ENCODE measurements around the gene KNOP1.
A peak's percentile ranks its signal among the peaks of the same experiment; 100 is the strongest.

Gene KNOP1, protein sequence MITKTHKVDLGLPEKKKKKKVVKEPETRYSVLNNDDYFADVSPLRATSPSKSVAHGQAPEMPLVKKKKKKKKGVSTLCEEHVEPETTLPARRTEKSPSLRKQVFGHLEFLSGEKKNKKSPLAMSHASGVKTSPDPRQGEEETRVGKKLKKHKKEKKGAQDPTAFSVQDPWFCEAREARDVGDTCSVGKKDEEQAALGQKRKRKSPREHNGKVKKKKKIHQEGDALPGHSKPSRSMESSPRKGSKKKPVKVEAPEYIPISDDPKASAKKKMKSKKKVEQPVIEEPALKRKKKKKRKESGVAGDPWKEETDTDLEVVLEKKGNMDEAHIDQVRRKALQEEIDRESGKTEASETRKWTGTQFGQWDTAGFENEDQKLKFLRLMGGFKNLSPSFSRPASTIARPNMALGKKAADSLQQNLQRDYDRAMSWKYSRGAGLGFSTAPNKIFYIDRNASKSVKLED

DNA sequence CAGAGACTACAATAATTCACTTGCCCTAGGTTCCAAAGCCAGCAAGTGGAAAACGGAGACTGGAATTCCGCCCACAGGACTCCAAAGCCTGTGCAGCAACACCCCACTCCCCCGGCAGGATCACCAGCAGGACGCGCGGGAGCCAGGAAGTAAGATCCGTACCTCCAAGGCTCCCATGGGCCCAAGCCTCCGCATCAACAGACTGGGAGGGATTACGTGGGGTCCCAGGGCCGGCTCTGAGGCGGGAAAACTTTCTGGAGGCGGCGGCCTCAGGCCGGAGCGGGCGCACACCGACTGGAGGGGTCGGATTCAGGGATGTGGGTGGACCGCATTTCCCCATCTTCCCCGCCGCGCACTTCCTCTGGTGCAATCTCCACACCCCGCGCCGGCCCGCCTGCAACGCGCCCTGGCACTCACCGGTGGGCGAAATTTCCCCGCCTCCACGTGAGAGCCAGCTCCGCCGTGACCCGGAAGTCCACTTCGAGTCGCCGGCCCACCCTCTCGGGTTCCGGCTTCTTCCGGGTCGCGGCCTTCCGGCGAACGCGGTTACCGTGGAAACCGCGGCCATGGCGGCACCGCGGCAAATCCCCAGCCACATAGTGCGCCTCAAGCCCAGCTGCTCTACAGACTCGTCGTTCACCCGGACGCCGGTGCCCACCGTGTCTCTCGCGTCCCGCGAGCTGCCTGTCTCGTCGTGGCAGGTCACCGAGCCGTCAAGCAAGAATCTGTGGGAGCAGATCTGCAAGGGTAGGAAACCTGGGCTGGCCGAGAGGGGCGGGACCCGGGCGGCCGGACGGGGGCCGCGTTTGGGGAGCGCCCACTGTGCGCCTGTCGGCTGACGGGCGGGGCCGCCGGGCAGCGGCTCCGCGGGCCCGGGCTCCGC lies at the start of gene KNOP1, which contains the start of gene IQCK:
Gene KNOP1, minus strand, starts transcription at position 487 of the 883 bp plus-strand sequence. CDS start 3,192 bp downstream, outside the sequence.
Gene IQCK, plus strand, starts transcription at position 531 of the 883 bp plus-strand sequence. Its CDS starts 36 bp downstream, at position 567.
- DNase-seq (ENCODE audit: low spot score), result peak; percentile 94

DNA sequence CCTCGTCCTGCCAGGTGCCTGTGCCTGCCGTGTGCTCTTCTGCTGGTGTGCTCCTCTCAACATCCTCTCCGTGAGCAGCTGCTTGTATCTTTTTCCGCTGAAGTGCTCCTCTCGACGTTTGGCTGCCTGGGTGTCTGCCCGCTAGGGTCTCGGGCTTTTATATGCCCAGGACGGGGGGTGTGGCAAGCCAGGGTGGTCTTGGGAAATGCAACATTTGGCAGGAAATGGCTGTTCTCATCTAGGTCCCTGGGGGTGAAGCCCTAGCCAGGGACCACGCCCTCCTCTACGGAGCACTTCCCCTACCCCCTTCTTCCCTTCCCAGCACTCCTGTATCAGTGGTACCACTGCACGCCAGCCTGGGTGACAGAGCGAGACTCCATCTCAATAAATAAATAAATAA lies 49.5 kb upstream of the KNOP1 start:
- DNase-seq (ENCODE audit: low spot score), result no peak

DNA sequence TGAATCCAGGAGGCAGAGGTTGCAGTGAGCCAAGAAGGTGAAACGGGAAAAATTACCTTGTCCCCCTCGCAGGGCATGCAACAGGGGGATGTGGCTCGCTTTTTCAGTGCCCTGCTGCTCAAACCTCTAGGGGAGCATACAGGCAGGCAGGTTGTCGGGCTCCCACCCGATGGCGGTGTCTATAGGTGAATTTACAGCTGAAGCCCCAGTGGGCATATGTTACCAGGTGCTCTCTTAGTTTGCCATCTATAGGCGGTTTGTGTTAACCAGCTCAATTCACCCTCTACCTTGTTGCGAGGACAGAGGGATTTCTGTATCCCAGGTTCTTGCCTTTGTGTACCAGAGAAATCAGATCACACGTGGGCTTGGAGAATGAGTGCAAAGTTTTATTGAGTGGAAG lies 49.0 kb upstream of the KNOP1 start:
- DNase-seq (ENCODE audit: low spot score), result no peak

DNA sequence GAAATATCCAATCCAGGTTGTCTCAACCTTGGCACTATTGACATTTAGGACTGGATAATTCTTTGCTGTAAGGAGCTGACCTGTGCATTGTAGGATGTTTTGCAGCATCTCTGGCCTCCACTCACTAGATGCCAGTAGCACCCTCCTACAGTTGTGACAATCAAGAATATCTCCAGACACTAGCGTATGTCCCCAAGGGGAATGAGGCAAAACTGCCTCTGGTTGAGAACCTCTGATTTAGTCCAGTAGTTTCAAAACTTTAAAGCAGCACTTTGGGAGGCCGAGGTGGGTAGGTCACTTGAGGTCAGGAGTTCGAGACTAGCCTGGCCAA lies 48.5 kb upstream of the KNOP1 start:
- no peak for DNase-seq (ENCODE audit: low spot score)

DNA sequence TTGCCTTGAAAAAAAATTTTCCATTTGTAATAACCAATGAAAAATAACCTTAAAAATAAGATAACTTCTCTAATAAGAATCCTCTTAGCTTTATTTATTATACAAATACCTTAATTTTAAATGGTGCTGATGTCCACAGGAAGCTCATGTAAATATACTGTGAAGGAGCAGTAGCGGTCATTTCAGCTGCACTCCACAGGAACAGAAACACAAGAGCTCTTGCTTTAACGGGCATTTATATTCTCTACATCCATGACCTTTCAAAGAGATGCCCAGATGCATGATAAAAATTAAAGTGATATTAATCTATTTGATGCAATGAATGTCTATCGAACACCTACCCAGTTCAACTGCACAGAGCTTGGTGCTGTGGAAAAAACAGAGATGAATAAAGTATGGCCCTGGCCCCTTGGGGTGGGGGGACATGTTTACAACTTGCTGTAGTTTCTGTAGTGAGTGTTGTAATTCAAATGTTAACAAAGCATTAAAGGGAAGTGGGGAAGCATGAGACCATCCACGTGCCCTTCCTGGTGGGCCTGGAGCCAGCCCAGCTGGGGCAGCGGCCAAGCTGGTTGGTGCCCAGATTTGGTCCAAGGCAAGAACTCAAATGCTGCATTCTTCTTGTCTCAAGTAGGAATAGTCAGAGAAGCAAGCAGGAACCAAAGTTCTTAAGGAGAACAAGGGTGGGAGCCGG lies 48.0 kb upstream of the KNOP1 start:
- no peak for DNase-seq (ENCODE audit: low spot score)

DNA sequence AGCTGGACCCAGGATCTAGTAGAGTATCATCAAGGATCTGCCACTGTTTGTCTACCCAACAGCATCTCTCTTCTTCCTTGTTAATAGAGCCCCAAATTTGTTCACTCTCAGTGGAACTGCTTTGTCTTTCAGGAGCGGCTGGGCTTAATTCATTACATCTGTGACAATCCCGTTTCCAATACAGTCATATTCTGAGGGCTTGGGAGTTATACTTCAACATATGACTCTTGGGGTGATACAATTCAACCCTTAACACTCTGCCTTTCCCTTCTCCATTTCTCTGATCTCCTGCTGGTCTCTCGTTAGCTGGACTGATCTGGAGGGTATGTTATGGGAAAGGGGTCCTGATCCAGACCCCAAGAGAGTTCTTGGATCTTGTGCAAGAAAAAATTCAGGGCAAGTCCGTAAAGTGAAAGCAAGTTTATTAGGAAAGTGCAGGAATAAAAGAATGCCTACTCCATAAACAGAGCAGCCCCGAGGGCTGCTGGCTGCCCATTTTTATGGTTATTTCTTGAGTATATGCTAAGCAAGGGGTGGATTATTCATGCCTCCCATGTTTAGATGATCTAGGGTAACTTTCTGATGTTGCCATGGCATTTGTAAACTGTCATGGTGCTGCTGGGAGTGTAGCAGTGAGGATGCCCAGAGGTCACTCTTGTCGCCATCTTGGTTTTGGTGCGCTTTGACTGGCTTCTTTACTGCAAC lies 42.5 kb upstream of the KNOP1 start:
- no peak for DNase-seq (ENCODE audit: low spot score)

DNA sequence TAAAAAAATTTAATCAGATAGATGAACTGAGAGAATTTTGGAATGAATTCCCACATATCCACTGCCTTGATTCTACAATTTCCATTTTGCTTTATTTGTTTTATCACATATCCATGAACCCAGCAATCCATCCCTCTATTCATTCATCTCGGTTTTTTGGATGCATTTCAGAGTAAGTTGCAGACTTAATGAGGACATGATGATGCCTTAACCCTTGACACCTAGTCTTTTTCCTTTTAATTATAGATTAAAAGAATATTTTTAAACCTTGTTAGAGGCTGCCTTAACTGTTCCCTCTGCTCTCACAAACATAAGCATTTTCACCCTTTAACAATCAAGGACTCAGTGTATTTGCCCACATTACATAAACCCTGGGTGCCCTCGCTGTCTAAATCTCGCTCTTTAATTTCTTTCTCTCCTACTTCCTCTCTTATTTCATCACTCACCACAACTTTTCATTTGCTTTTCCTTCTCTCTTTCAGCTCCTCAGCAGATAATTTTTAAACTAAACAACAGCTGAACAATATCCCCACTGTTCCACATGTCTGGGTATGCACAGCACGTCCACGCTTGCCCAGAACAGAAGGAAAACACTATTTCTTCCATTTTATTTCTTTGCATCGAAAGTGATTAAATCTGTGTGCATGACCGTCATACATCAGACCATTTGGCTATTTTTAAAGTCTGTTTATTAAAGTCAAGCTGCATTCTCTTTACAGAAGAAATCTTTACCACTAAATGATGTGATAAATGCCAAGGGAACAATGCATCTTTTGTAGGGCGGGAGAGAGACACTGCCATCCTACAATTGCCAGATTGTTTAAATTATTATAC lies 40.0 kb upstream of the KNOP1 start:
- no peak for DNase-seq (ENCODE audit: low spot score)

DNA sequence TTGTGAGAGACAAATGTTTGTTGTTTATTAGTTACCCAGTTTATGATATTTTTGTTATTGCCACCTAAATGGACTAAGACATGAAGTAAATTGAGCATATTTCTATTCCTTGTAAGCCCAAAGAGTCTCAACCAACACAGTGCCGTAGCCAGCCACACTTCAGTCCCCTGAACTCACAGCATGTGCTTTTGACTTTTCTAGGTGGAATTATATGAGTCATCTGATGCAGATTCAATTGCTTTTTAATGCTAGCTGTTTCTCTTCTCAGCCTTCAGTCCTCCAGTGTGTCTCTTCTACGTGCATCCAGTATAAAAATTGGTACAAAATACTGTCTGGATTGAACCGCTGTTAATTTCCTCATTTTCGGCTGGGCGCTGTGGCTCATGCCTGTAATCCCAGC lies 39.0 kb upstream of the KNOP1 start:
- no peak for DNase-seq (ENCODE audit: low spot score)

DNA sequence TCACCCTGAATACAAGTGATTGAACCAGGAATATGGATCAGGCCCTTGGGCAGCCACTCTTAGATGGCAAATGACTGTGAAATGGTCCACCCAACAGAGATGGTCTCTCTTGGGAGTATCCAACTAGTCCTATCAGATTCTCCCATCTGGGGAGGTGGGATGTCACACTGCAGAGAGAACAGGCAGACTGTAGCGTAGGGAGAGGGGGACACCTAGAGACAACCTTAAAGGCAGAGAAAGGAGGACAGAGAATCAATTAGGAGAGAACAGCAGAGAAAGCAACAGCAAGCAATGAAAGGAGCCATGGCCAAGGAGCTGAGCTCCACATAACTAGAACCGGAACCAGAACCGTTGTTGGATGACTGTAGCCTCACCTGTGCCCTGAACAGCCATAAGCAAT lies 37.2 kb upstream of the KNOP1 start:
- no peak for DNase-seq (ENCODE audit: low spot score)

DNA sequence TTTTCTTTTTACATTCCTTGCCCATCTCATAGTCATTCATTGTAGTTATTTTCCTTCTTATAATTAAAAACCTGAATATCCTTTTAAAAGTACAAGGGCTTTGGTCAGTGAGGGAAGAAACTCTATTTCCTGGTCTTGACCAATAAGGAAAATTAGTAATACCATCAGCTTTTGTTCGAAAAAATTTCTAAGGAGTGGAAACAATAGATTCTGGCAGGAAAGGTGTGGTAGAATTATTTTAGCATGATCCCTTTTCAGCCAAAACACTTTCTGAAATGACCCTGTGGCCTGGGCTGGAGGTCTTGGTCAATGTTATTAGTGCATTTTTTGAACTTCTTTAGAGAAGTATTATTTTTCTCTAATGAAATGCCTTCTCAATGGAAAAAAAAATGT lies 36.6 kb upstream of the KNOP1 start:
- no peak for DNase-seq (ENCODE audit: low spot score)

DNA sequence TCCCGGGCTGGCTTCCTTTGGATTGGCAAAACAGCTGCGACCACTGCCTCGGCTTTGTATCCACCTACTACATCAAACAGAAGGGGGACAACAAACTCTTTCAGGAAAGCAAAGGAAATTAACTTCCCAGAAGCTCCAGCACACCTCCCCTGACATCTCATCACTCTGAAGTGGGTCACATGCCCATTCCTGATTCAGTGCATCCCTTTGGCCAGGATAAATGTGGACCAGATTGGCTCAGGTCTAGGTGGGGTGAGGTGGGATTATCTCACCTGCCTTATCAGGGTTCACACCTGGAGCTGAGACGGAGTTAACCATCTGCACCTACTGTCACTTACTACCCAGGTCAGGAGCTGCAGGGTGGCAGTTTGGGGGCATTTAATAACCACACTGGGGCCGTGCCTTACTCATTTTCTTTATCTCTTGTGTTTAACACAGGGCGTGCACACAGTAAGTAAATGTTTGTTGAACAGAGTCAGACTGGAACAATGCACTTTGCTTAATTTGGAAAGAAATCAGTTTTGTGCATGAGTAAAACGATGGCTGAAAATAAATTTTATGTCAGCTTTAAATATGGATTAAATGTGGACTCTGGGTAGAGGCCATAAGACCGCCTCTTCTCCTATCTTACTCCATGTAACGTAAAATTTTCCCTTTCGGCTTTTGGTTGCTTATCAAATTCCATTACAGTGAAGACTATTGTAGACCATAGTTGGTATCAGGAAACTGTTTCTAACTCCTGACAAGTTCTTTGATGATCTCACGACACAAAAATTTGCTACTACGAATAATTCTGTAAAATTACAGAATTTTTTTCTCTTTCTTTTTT lies 36.0 kb upstream of the KNOP1 start:
- DNase-seq (ENCODE audit: low spot score), result no peak

DNA sequence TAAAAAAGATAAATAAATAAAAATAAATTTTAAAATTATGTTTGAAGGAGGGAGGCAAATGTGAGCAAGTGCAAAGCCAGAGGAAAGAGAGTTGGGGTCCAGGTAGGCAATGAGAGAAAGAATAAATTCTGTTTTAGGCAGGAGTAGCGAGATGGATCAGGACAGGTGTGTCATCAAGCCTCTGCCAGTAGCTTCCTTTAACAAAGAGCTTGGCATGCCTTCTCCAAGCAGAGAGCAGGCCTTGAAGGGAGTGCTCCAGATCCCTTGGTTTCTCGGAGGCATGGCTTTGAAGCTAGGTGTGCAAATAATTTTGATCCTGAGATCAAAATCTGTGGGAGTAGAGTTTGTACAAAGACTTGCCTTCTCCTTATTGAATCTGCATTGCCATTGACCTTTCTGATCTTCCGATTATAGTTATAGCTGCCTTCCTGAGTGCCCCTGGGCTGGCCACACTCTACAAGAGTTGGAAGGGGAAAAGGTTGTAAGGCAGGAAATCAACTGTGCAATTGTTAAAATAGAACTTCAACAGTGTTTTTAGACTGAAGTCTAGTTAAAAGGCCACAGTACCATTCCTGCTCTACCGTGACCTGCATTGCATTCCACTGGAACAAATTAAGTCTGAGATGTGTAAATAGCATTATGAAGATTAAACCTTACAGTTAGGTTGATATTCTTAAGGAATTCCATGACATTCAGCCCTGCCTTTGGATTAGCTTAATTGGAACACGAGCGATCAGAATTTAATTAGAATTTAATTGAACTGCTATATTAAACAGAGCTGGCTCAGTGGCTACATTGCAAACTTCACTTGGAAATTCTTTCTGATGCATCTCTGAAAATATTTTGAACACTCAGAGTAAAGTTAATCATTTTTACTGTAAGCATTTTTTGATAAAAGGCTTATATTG lies 33.7 kb upstream of the KNOP1 start:
- DNase-seq (ENCODE audit: low spot score), result no peak

DNA sequence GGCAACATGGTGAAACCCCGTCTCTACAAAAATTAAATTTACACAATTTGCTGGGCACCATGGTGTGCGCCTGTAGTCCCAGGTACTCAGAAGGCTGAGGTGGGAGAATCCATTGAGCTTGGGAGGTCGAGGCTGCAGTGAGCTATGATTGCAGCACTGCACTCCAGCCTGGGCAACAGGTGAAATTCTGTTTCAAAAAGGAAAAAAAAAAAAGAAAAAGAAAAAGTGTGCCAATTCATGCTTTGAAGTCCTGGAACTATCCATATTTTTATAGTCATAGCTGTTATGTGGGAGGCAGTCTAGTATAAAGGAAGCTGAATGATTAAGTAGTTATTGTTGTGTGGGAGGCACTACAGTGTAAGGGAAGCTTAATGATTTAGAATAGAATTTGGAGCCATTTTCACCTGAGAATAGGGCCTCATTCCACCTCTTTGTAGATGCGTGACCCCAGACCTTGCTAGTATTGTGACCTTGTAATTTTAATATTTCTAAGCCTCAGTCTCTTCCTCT lies 31.6 kb upstream of the KNOP1 start:
- DNase-seq (ENCODE audit: low spot score), result no peak

DNA sequence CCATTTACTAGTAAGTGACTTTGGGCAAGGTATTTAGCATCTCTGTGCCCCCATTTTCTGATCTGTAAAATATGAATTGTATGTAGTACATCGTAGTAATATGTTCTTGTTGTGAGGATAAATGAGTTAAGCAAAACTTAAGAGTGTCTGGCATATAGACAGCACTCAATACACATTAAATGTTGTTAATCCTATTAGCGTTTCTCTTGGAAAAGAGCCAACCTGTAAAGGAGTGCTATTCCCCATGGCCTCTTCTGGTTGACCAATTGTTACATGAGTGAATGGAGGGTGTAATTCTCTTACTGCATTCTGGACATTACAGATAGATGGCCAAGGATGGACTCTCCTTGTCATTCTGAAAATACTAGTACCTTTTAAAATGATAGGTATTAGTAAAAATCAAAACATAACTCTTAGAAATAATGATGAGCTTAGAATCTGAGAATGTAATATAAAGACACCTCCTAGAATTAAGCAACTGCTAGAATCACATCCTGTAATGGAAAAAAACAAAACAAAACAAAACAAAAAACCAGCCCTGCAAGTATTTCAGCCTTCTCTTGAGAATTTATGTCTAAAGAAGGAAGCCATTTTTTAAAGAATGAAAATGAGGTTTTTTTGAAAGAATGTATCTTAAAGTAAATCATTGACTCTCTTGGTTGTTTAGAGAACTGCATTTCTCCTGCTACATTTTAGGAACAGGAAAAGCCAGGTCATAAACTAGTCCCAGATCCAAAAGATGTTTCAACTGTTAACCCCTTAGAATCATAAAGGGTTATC lies 30.6 kb upstream of the KNOP1 start:
- DNase-seq (ENCODE audit: low spot score), result no peak

DNA sequence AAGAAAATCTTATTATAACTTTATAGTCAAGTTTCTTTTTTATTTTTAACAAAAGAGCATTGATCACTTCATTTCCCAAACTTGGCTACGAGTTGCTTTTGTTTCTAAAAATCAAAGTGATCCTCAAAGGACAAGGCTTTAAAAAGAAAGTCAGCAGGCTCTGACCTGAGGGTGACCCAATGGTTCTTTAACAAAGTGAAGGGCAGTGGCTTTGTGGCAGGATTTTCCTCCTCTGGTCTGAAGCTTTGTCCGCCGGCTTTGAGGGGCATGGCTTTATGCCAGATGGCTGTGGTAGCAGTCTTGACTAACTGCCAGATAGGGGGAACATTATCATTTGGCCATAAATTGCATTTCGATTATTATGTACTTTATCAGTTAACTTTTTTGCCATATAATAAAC lies 28.5 kb upstream of the KNOP1 start:
- DNase-seq (ENCODE audit: low spot score), result peak; percentile 65

DNA sequence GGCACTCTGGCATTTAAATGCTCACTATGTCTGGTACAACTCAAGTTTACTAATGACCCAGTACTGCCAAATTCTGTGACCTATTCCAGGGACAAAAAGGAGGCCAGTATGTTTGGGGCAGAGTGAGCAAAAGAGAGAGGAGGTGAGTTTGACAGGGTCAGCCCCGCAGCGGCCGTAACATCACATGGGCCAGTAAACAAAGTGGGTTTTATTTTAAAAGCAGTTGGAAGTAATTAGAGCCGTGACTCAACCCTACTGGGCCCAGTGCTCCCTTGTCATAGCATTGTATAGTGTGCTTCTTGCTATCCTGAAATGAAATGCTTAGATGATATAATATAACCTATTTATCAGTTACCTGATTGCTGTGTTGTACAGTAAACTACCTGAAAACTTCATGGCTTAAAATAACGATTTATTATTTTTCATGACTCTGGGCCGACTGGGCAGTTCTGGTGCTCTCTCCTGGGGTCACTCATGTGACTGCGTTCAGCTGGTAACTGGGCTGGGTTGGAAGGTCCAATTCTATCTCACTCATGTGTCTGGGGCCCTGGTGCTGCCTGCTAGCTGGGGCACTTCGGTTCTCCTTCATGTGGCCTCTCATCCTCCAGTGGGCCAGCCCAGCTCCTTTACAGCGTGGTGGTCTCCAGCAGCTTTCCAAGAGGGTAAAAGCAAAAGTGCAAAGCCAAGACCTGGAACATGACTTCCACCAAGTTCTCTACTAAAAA lies 27.4 kb upstream of the KNOP1 start:
- no peak for DNase-seq (ENCODE audit: low spot score)

DNA sequence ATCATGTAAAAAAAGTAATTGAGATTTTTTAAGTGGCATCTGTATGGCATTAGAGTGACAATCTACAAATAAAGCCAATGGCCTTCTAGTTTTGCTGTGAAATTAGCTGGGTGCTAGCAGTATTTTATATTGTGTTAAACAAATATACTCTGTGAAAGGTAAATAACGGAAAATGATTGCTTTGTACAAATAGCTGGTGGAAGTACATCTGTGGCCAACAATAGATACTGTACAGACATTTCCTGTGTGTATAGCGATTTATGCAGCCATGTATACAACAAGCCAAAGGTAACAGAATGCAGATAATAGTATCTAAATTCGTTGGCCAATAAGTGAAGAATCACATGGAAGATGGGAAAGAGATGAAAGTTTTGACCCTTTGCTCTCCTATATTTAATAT lies 26.6 kb upstream of the KNOP1 start:
- DNase-seq (ENCODE audit: low spot score), result no peak
